Adipocyte (in vitro differentiated cells): Measurements from ENCODE around the gene NPAS2.

ENCODE experiments used
- DNase-seq: peaks from one replicate; pipeline ENCODE4 v3.0.0-alpha.2; 2015; ENCODE audit warnings: low read depth
- H3K27me3 ChIP-seq: replicated peaks from 2 replicates; pipeline ENCODE4 v1.7.0; 2013; ENCODE audit warnings: mild to moderate bottlenecking, low read length, moderate library complexity; ENCODE audit not compliant: control insufficient read depth, insufficient read depth
- H3K36me3 ChIP-seq: 2 replicates; pipeline ENCODE4 v1.7.0; 2013; ENCODE audit warnings: low read length, mild to moderate bottlenecking, moderate library complexity; ENCODE audit not compliant: control insufficient read depth, insufficient read depth, severe bottlenecking
- H3K4me1 ChIP-seq: 2 replicates; pipeline ENCODE4 v1.7.0; 2013; ENCODE audit warnings: mild to moderate bottlenecking, low read length, moderate library complexity; ENCODE audit not compliant: control insufficient read depth, insufficient read depth
- H3K4me3 ChIP-seq: 2 replicates; pipeline ENCODE4 v1.7.0; 2013; ENCODE audit warnings: mild to moderate bottlenecking, low read length, moderate library complexity
- H3K9ac ChIP-seq: 2 replicates; pipeline ENCODE4 v1.7.0; 2013; ENCODE audit warnings: mild to moderate bottlenecking, low read length, moderate library complexity
- H3K9me3 ChIP-seq: 2 replicates; pipeline ENCODE4 v1.7.0; 2013; ENCODE audit warnings: mild to moderate bottlenecking, low read length, moderate library complexity; ENCODE audit not compliant: control insufficient read depth

Gene NPAS2

GRCh38 chr2:100940240-100940639 lies 120.3 kb downstream of the NPAS2 start:
- H3K4me3 ChIP-seq = no peak overlapping the region
- no peaks in the 10 kb centered on the region for H3K9me3 ChIP-seq
- H3K4me1 ChIP-seq = peaks cover 18% of the 10 kb centered on the region
- DNase-seq = no peak
- H3K36me3 ChIP-seq = peaks cover 10% of the 10 kb centered on the region
- H3K9ac ChIP-seq = no peak overlapping the region
- no peaks in the 10 kb centered on the region for H3K27me3 ChIP-seq

GRCh38 chr2:100940766-100941645 lies 121.1 kb downstream of the NPAS2 start:
- peak overlapping the region; percentile 28 for H3K9ac ChIP-seq
- no peak for DNase-seq
- no peaks in the 10 kb centered on the region for H3K9me3 ChIP-seq
- H3K27me3 ChIP-seq = no peaks in the 10 kb centered on the region
- H3K4me3 ChIP-seq = peak overlapping the region; percentile 35
- peaks cover 15% of the 10 kb centered on the region for H3K36me3 ChIP-seq
- peaks cover 14% of the 10 kb centered on the region for H3K4me1 ChIP-seq

- H3K36me3 ChIP-seq = peaks cover 15% of the 10 kb centered on the region
- peak overlapping the region; percentile 35 for H3K4me3 ChIP-seq
- H3K27me3 ChIP-seq = no peaks in the 10 kb centered on the region
- peaks cover 14% of the 10 kb centered on the region for H3K4me1 ChIP-seq
- H3K9ac ChIP-seq = peak overlapping the region; percentile 28
- DNase-seq = no peak
- no peaks in the 10 kb centered on the region for H3K9me3 ChIP-seq
These were observed 121.8 kb downstream of the NPAS2 start for GRCh38 chr2:100941646-100942240.

- Histone ChIP-seq H3K9me3 (no peaks in the 10 kb centered on the region), H3K27me3 (no peaks in the 10 kb centered on the region), H3K4me1 (peaks cover 14% of the 10 kb centered on the region), H3K9ac (no peak overlapping the region), H3K36me3 (peaks cover 24% of the 10 kb centered on the region), H3K4me3 (no peak overlapping the region)
- DNase-seq = no peak
These were observed 124.9 kb downstream of the NPAS2 start for GRCh38 chr2:100944617-100945432.

- DNase-seq = no peak
- H3K27me3 ChIP-seq = no peaks in the 10 kb centered on the region
- H3K9me3 ChIP-seq = no peaks in the 10 kb centered on the region
- peaks cover 13% of the 10 kb centered on the region for H3K4me1 ChIP-seq
- H3K9ac ChIP-seq = no peak overlapping the region
- no peak overlapping the region for H3K4me3 ChIP-seq
- peaks cover 30% of the 10 kb centered on the region for H3K36me3 ChIP-seq
These were observed 125.4 kb downstream of the NPAS2 start for GRCh38 chr2:100945433-100945740.

- no peak overlapping the region for H3K9ac ChIP-seq
- H3K4me1 ChIP-seq = peaks cover 6% of the 10 kb centered on the region
- no peaks in the 10 kb centered on the region for H3K9me3 ChIP-seq
- no peak for DNase-seq
- peaks cover 32% of the 10 kb centered on the region for H3K36me3 ChIP-seq
- H3K27me3 ChIP-seq = no peaks in the 10 kb centered on the region
- no peak overlapping the region for H3K4me3 ChIP-seq
These were observed 126.1 kb downstream of the NPAS2 start for GRCh38 chr2:100945930-100946607.

- Histone ChIP-seq H3K4me1 (no peaks in the 10 kb centered on the region), H3K4me3 (no peak overlapping the region), H3K9me3 (no peaks in the 10 kb centered on the region)
These were observed 129.2 kb downstream of the NPAS2 start for GRCh38 chr2:100948942-100949811.

GRCh38 chr2:100952512-100952911 lies 132.6 kb downstream of the NPAS2 start:
- Histone ChIP-seq H3K9me3 (no peaks in the 10 kb centered on the region), H3K36me3 (peaks cover 24% of the 10 kb centered on the region), H3K4me1 (peaks cover 8% of the 10 kb centered on the region), H3K9ac (no peak overlapping the region), H3K27me3 (no peaks in the 10 kb centered on the region), H3K4me3 (no peak overlapping the region)
- DNase-seq = no peak

More at GRCh38 chr2:100948942-100949811, 129.2 kb downstream of the NPAS2 start:
- DNase-seq = peak; percentile 57
- no peak overlapping the region for H3K9ac ChIP-seq
- peaks cover 32% of the 10 kb centered on the region for H3K36me3 ChIP-seq
- H3K27me3 ChIP-seq = no peaks in the 10 kb centered on the region

- Histone ChIP-seq H3K36me3 (peaks cover 24% of the 10 kb centered on the region), H3K4me3 (no peak overlapping the region), H3K9me3 (no peaks in the 10 kb centered on the region), H3K9ac (no peak overlapping the region), H3K27me3 (no peaks in the 10 kb centered on the region), H3K4me1 (peaks cover 16% of the 10 kb centered on the region)
- DNase-seq = no peak
These were observed 133.6 kb downstream of the NPAS2 start for GRCh38 chr2:100953406-100954043.

GRCh38 chr2:100954044-100954420 lies 134.1 kb downstream of the NPAS2 start:
- H3K9me3 ChIP-seq = no peaks in the 10 kb centered on the region
- peaks cover 19% of the 10 kb centered on the region for H3K36me3 ChIP-seq
- peaks cover 21% of the 10 kb centered on the region for H3K4me1 ChIP-seq
- DNase-seq = no peak
- H3K9ac ChIP-seq = no peak overlapping the region
- no peaks in the 10 kb centered on the region for H3K27me3 ChIP-seq
- no peak overlapping the region for H3K4me3 ChIP-seq
